CD4-positive, alpha-beta T cell (primary cell): Measurements from ENCODE around the gene SLC2A9. TPM values are rescaled to one million over a fixed set of nuclear protein-coding genes. Genes with fewer than 3 reads are reported as not detected.

Source experiments
- ATAC-seq: fragments of 200-7000 bp; cut with Tn5 transposase; one replicate; pipeline ENCODE4 v1.10.0; 2022; ENCODE audit warnings: mild to moderate bottlenecking; ENCODE audit not compliant: poor library complexity
- CTCF ChIA-PET: fragments of 350-600 bp; sonication (Branson Sonifier 250); formaldehyde crosslinking; loops from one replicate; lab custom pipeline; 2021; ENCODE audit warnings: antibody characterized with exemption, inconsistent platforms; lab: Charles Lee
- POLR2A ChIA-PET: fragments of 350-600 bp; sonication (Branson Sonifier 250); formaldehyde crosslinking; loops from one replicate; lab custom pipeline; 2021; ENCODE audit warnings: antibody characterized with exemption, inconsistent platforms; lab: Charles Lee
- DNase-seq, 14 experiments: peaks; one replicate each; pipeline ENCODE4 v3.0.0-alpha.2; 2013 to 2020; ENCODE audit warnings: mixed read lengths in 2 of 14
- H3K27ac ChIP-seq, 2 donors: one replicate each; pipeline versions ENCODE4 v1.5.1 to v1.7.0; 2013; ENCODE audit warnings: low read length in 2 of 2, low read depth in 1 of 2, mild to moderate bottlenecking in 1 of 2
- H3K27me3 ChIP-seq, 2 experiments: 1 replicate in 1 of 2; 2 replicates in 1 of 2; pipeline versions ENCODE4 v1.6.1 to v1.7.0; 2013; ENCODE audit warnings: low read length in 2 of 2, control low read depth in 1 of 2, mild to moderate bottlenecking in 1 of 2, moderate library complexity in 1 of 2; ENCODE audit not compliant: insufficient read depth in 2 of 2, control insufficient read depth in 1 of 2
- H3K36me3 ChIP-seq: one replicate; pipeline ENCODE4 v1.6.1; 2013; ENCODE audit warnings: low read length, control low read depth; ENCODE audit not compliant: insufficient read depth
- H3K4me1 ChIP-seq: one replicate; pipeline ENCODE4 v1.6.1; 2013; ENCODE audit warnings: low read length, control low read depth; ENCODE audit not compliant: insufficient read depth
- H3K4me3 ChIP-seq: one replicate; pipeline ENCODE4 v1.5.1; 2013; ENCODE audit warnings: mild to moderate bottlenecking, low read length, moderate library complexity
- H3K9me3 ChIP-seq, 2 experiments: 1 replicate in 1 of 2; 2 replicates in 1 of 2; pipeline versions ENCODE4 v1.6.1 to v1.7.0; 2013; ENCODE audit warnings: low read length in 2 of 2, mild to moderate bottlenecking in 2 of 2, control low read depth in 1 of 2, moderate library complexity in 1 of 2; ENCODE audit not compliant: control insufficient read depth in 1 of 2, insufficient read depth in 1 of 2
- H3K27ac Mint-ChIP-seq: one replicate; pipeline ENCODE4 v1.8.0; 2020; ENCODE audit warnings: mixed read lengths
- H3K27me3 Mint-ChIP-seq: one replicate; pipeline ENCODE4 v1.8.0; 2021; ENCODE audit warnings: mixed read lengths
- H3K36me3 Mint-ChIP-seq: one replicate; pipeline ENCODE4 v1.8.0; 2021; ENCODE audit warnings: low read depth, mixed read lengths
- H3K4me1 Mint-ChIP-seq: one replicate; pipeline ENCODE4 v1.8.0; 2021; ENCODE audit warnings: low read depth, mixed read lengths
- H3K4me3 Mint-ChIP-seq: one replicate; pipeline ENCODE4 v1.8.0; 2020; ENCODE audit warnings: mild to moderate bottlenecking, mixed read lengths
- H3K9me3 Mint-ChIP-seq: one replicate; pipeline ENCODE4 v1.8.0; 2020; ENCODE audit warnings: mixed read lengths
- CTCF ChIP-seq: fragments of 200-600 bp; IDR thresholded peaks from one replicate; pipeline ENCODE4 v1.8.0; 2022; ENCODE audit warnings: antibody characterized with exemption, mild to moderate bottlenecking
- intact Hi-C, 2 experiments: fragments of 100-400 bp; cut with DNase I in 1 of 2; cut with micrococcal nuclease in 1 of 2; formaldehyde crosslinking; loops; one replicate each; pipeline versions ENCODE4 v1.15.1 to v1.9.0; 2023 to 2025; cut with DNase I, micrococcal nuclease
- total RNA-seq, 174 experiments: library from RNA in 2 of 174; stranded (reverse) in 2 of 174; gene quantifications; one replicate each; pipeline ENCODE4 v1.2.3 and lab custom pipeline; 2021 to 2026

Gene SLC2A9
- total RNA-seq, 2 experiments from 2014 or later, result 2.2 to 3.6 TPM

GRCh38 chr4:9782136-9782436, 239.2 kb downstream of the SLC2A9 start:
- H3K9me3 ChIP-seq, result peaks cover 0 to 16% of the 10 kb centered on the region in 2 experiments
- Mint-ChIP-seq H3K4me3 (no peak overlapping the region), H3K4me1 (no peaks in the 10 kb centered on the region), H3K9me3 (no peaks in the 10 kb centered on the region), H3K36me3 (no peaks in the 10 kb centered on the region), H3K27me3 (peaks cover 54% of the 10 kb centered on the region), H3K27ac (no peak overlapping the region)
- ChIA-PET POLR2A (no interaction called here), CTCF (no interaction called here)
- ATAC-seq (no peak), DNase-seq (no peak)
- H3K36me3 ChIP-seq, result no peaks in the 10 kb centered on the region
- intact Hi-C loops, result no loop called here
- no peaks in the 10 kb centered on the region for H3K4me1 ChIP-seq
- H3K4me3 ChIP-seq, result no peak overlapping the region
- peaks cover 12 to 15% of the 10 kb centered on the region in 2 experiments for H3K27me3 ChIP-seq
- TF ChIP-seq CTCF, result no peak
- no peak overlapping the region for H3K27ac ChIP-seq

- no peaks in the 10 kb centered on the region for H3K4me1 Mint-ChIP-seq
- H3K27me3 Mint-ChIP-seq, result peaks cover 51% of the 10 kb centered on the region
These were observed 239.8 kb downstream of the SLC2A9 start, which contains the start of gene DRD5 for GRCh38 chr4:9781343-9782135. DRD5 (plus strand) TSS chr4:9781634; CDS start chr4:9782030, 396 bp downstream.

More at GRCh38 chr4:9781343-9782135, 239.8 kb downstream of the SLC2A9 start, which contains the start of gene DRD5:
- no peak within 1 kb of the TSS for H3K4me3 ChIP-seq
- Mint-ChIP-seq H3K36me3 (no peaks in the 10 kb centered on the region), H3K9me3 (no peaks in the 10 kb centered on the region), H3K27ac (no peak within 1 kb of the TSS), H3K4me3 (no peak within 1 kb of the TSS)
- ATAC-seq (no peak), DNase-seq (no peak)
- intact Hi-C loops, result no loop called here
- no peaks in the 10 kb centered on the region for H3K4me1 ChIP-seq
- H3K36me3 ChIP-seq, result no peaks in the 10 kb centered on the region
- peaks cover 12 to 15% of the 10 kb centered on the region in 2 experiments for H3K27me3 ChIP-seq
- H3K27ac ChIP-seq, result no peak within 1 kb of the TSS
- no peak for TF ChIP-seq CTCF
- ChIA-PET POLR2A (no interaction called here), CTCF (no interaction called here)
- H3K9me3 ChIP-seq, result peaks cover 0 to 16% of the 10 kb centered on the region in 2 experiments

Other genes starting within 250 kb of the SLC2A9 start
- not detected for gene DRD5, start 239.9 kb downstream of the SLC2A9 start, total RNA-seq
- gene WDR1, start 95.3 kb upstream of the SLC2A9 start, total RNA-seq, result 100 to 1,000 TPM; 197 to 198 TPM